ENCODE data around the gene VWF.

Gene VWF

GRCh38 chr12:5923043-5923605 lies 201.3 kb downstream of the VWF start:
- no peak overlapping the region for H2AFZ ChIP-seq (ENCODE audit: low read depth, low read length)
- H3K4me2 ChIP-seq (ENCODE audit: low read length, poor library complexity, severe bottlenecking): no peak overlapping the region
- no peak overlapping the region for H2BK120ac ChIP-seq (ENCODE audit: low read depth, low read length)
- no peaks in the 10 kb centered on the region for H3K9me3 ChIP-seq (ENCODE audit: control insufficient read depth, low read length)
- H3K14ac ChIP-seq (ENCODE audit: low read length in 2 of 2): peak overlapping the region in 1 of 2 experiments; percentile 44
- no peak overlapping the region for H4K91ac ChIP-seq (ENCODE audit: low read length)
- no peak overlapping the region for H3K27ac ChIP-seq (ENCODE audit: low read length, poor library complexity, severe bottlenecking)
- no peaks in the 10 kb centered on the region for H3K36me3 ChIP-seq (ENCODE audit: control insufficient read depth in 1 of 2, insufficient read depth in 2 of 2, low read depth in 1 of 2, low read length in 2 of 2)
- H2BK12ac ChIP-seq (ENCODE audit: low read length in 2 of 2): no peak overlapping the region
- peaks cover 2% of the 10 kb centered on the region for H3K4me1 ChIP-seq (ENCODE audit: control insufficient read depth, insufficient read depth, low read depth, low read length)
- H2BK5ac ChIP-seq (ENCODE audit: low read depth, low read length, poor library complexity, severe bottlenecking): no peak overlapping the region
- H3K27me3 ChIP-seq (ENCODE audit: control insufficient read depth in 1 of 2, insufficient read depth in 1 of 2, low read length in 2 of 2): peaks cover 12 to 23% of the 10 kb centered on the region in 2 experiments
- no peak overlapping the region for H2AK5ac ChIP-seq (ENCODE audit: low read length, severe bottlenecking)
- no peak overlapping the region for H2BK15ac ChIP-seq (ENCODE audit: low read depth, poor library complexity, severe bottlenecking)
- H3K4me3 ChIP-seq (ENCODE audit: insufficient read depth in 1 of 2, low read depth in 1 of 2, low read length in 2 of 2): peak overlapping the region in 1 of 2 experiments; percentile 33
- WGBS: 64% methylated on average over 12 of the region's 14 CpGs
- no peak overlapping the region for H3K23ac ChIP-seq (ENCODE audit: low read length in 2 of 2)
- H3K4ac ChIP-seq (ENCODE audit: low read depth in 1 of 2, low read length in 2 of 2): no peak overlapping the region
- no peak overlapping the region for H3K18ac ChIP-seq (ENCODE audit: low read depth in 1 of 2, low read length in 2 of 2)
- no peak for DNase-seq
- no peak overlapping the region for H4K8ac ChIP-seq (ENCODE audit: low read length)
- H3K9ac ChIP-seq (ENCODE audit: low read length): no peak overlapping the region
- H3K79me1 ChIP-seq (replicated peaks; ENCODE audit: low read length, poor library complexity, severe bottlenecking): no peaks in the 10 kb centered on the region

GRCh38 chr12:5921966-5922899 lies 202.2 kb downstream of the VWF start:
- WGBS: 70% methylated on average over 13 of the region's 15 CpGs

GRCh38 chr12:5921027-5921909 lies 203.2 kb downstream of the VWF start:
- Histone ChIP-seq H3K27ac (ENCODE audit: low read length, poor library complexity, severe bottlenecking) (no peak overlapping the region), H3K36me3 (ENCODE audit: control insufficient read depth in 1 of 2, insufficient read depth in 2 of 2, low read depth in 1 of 2, low read length in 2 of 2) (no peaks in the 10 kb centered on the region), H3K4ac (ENCODE audit: low read depth in 1 of 2, low read length in 2 of 2) (no peak overlapping the region), H3K14ac (ENCODE audit: low read length in 2 of 2) (no peak overlapping the region), H3K9me3 (ENCODE audit: control insufficient read depth, low read length) (no peaks in the 10 kb centered on the region), H2BK15ac (ENCODE audit: low read depth, poor library complexity, severe bottlenecking) (no peak overlapping the region), H3K4me1 (ENCODE audit: control insufficient read depth, insufficient read depth, low read depth, low read length) (peaks cover 2% of the 10 kb centered on the region), H3K27me3 (ENCODE audit: control insufficient read depth in 1 of 2, insufficient read depth in 1 of 2, low read length in 2 of 2) (peaks cover 12 to 20% of the 10 kb centered on the region in 2 experiments), H3K79me1 (replicated peaks; ENCODE audit: low read length, poor library complexity, severe bottlenecking) (no peaks in the 10 kb centered on the region), H4K8ac (ENCODE audit: low read length) (no peak overlapping the region), H4K91ac (ENCODE audit: low read length) (no peak overlapping the region), H2BK5ac (ENCODE audit: low read depth, low read length, poor library complexity, severe bottlenecking) (no peak overlapping the region), H2AK5ac (ENCODE audit: low read length, severe bottlenecking) (no peak overlapping the region), H3K4me3 (ENCODE audit: insufficient read depth in 1 of 2, low read depth in 1 of 2, low read length in 2 of 2) (no peak overlapping the region), H2BK12ac (ENCODE audit: low read length in 2 of 2) (no peak overlapping the region), H3K18ac (ENCODE audit: low read depth in 1 of 2, low read length in 2 of 2) (no peak overlapping the region), H2BK120ac (ENCODE audit: low read depth, low read length) (no peak overlapping the region), H3K4me2 (ENCODE audit: low read length, poor library complexity, severe bottlenecking) (no peak overlapping the region), H3K23ac (ENCODE audit: low read length in 2 of 2) (no peak overlapping the region), H2AFZ (ENCODE audit: low read depth, low read length) (no peak overlapping the region), H3K9ac (ENCODE audit: low read length) (no peak overlapping the region)
- 89% methylated on average over 25 of the region's 25 CpGs for WGBS
- DNase-seq: no peak

More at GRCh38 chr12:5921966-5922899, 202.2 kb downstream of the VWF start:
- Histone ChIP-seq H3K4me3 (ENCODE audit: insufficient read depth in 1 of 2, low read depth in 1 of 2, low read length in 2 of 2) (no peak overlapping the region), H2BK120ac (ENCODE audit: low read depth, low read length) (no peak overlapping the region), H3K36me3 (ENCODE audit: control insufficient read depth in 1 of 2, insufficient read depth in 2 of 2, low read depth in 1 of 2, low read length in 2 of 2) (no peaks in the 10 kb centered on the region), H4K91ac (ENCODE audit: low read length) (no peak overlapping the region), H3K79me1 (replicated peaks; ENCODE audit: low read length, poor library complexity, severe bottlenecking) (no peaks in the 10 kb centered on the region), H3K23ac (ENCODE audit: low read length in 2 of 2) (no peak overlapping the region), H3K4me2 (ENCODE audit: low read length, poor library complexity, severe bottlenecking) (no peak overlapping the region), H3K14ac (ENCODE audit: low read length in 2 of 2) (no peak overlapping the region), H2BK12ac (ENCODE audit: low read length in 2 of 2) (no peak overlapping the region), H2AK5ac (ENCODE audit: low read length, severe bottlenecking) (no peak overlapping the region), H2BK5ac (ENCODE audit: low read depth, low read length, poor library complexity, severe bottlenecking) (no peak overlapping the region), H3K9me3 (ENCODE audit: control insufficient read depth, low read length) (no peaks in the 10 kb centered on the region), H3K18ac (ENCODE audit: low read depth in 1 of 2, low read length in 2 of 2) (no peak overlapping the region), H3K27me3 (ENCODE audit: control insufficient read depth in 1 of 2, insufficient read depth in 1 of 2, low read length in 2 of 2) (peaks cover 12 to 23% of the 10 kb centered on the region in 2 experiments), H3K4ac (ENCODE audit: low read depth in 1 of 2, low read length in 2 of 2) (no peak overlapping the region), H2BK15ac (ENCODE audit: low read depth, poor library complexity, severe bottlenecking) (no peak overlapping the region), H2AFZ (ENCODE audit: low read depth, low read length) (no peak overlapping the region), H3K27ac (ENCODE audit: low read length, poor library complexity, severe bottlenecking) (no peak overlapping the region), H4K8ac (ENCODE audit: low read length) (no peak overlapping the region), H3K9ac (ENCODE audit: low read length) (no peak overlapping the region), H3K4me1 (ENCODE audit: control insufficient read depth, insufficient read depth, low read depth, low read length) (peaks cover 2% of the 10 kb centered on the region)
- DNase-seq: no peak

Data from mesenchymal stem cell (in vitro differentiated cells and primary cell).